Measurements from ENCODE around the gene DIMT1. TPM values are rescaled to one million over a fixed set of nuclear protein-coding genes. Genes with fewer than 3 reads are reported as not detected.

The DIMT1 gene
- total RNA-seq (2022; extraction: Qiagen RNA extraction) = 40.2 to 44.7 TPM (median 41.5 TPM) in 5 replicates

GRCh38 chr5:62403411-62404250 lies at the start of gene DIMT1:
DIMT1 (minus strand) TSS chr5:62403905; CDS start chr5:62403772, 133 bp downstream.

DNA sequence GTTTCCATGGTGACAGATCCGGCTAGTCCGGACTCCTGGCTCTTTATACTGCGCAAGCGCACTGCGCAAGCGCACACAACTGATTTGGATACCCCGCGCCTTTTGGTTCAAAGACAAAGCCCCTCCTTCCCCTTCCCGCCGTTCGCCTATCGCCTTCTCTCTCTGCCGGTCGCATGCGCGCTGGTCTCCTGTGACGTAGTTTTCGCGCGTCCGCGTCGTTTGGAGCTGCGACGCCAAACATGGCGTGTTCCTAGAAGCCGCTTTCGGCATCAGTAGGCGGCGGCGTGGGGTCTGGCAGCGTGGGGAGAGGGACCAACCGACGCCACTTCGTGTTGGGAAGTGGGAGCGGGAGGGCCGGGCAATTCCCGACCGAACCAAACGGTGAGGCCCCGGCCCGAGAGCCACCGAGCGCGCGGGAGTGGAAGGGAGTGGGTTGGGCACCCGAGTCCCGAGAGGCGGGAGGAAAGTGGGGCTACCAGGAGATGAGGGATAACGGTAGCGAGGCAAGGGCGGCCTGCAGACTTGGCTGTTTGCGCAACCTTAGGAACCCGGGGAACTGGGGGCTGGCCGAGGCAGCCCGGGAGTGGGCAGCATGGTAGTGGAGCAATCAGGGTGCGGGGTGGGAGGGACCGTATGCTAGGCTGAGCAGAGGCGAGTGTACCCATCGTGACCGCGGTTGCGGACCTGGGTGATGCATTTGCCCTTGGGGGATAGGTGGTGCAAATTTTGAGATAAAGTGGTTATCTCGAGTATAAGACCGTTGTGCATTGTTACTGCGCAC lies 9.0 kb upstream of the DIMT1 start, which contains the start of gene IPO11:
TSS of gene IPO11 (plus strand) at position 215 of the 781 bp plus-strand sequence. CDS start 24,517 bp downstream, outside the sequence.

Other genes starting within 250 kb of the DIMT1 start
- gene KIF2A, start 97.7 kb downstream of the DIMT1 start, total RNA-seq (2022; extraction: Qiagen RNA extraction) = 27.8 to 47.9 TPM (median 34.6 TPM) in 5 replicates
- gene IPO11, start 8.9 kb upstream of the DIMT1 start, total RNA-seq (2022; extraction: Qiagen RNA extraction) = 14.1 to 19.5 TPM (median 16.5 TPM) in 5 replicates
- 0.20 to 0.27 TPM (median 0.23 TPM) in 5 replicates for gene LRRC70, start 174.9 kb upstream of the DIMT1 start, total RNA-seq (2022; extraction: Qiagen RNA extraction)